SK-N-SH (cell line): ENCODE results near the gene KRTAP19-2. TPM values are rescaled to one million over a fixed set of nuclear protein-coding genes. Genes with fewer than 3 reads are reported as not detected.

ENCODE experiments used
- CTCF ChIA-PET: fragments of 300-600, 350-600 bp; formaldehyde crosslinking; extraction: SDS; loops from one replicate; lab custom pipeline; 2021; lab: Yijun Ruan, JAX
- POLR2A ChIA-PET: fragments of 350-600 bp; sonication (Branson Sonifier 250); formaldehyde crosslinking; extraction: SDS; loops from one replicate; lab custom pipeline; 2020; ENCODE audit warnings: antibody characterized with exemption, inconsistent platforms; lab: Yijun Ruan, JAX
- DNase-seq: peaks from one replicate; pipeline ENCODE4 v3.0.0; 2012
- H2AFZ ChIP-seq: fragments of 200-600 bp; sonication (generic); 2 replicates; pipeline ENCODE4 v1.8.1; 2016; ENCODE audit warnings: antibody characterized with exemption, mild to moderate bottlenecking, low read depth
- H3F3A ChIP-seq: fragments of 200-600 bp; sonication (generic); replicated peaks from 2 replicates; pipeline ENCODE3; 2016; ENCODE audit warnings: antibody characterized with exemption, mild to moderate bottlenecking; ENCODE audit not compliant: insufficient read depth
- H3K27ac ChIP-seq, 2 experiments: fragments of 200-500 bp in 1 of 2; fragments of 200-600 bp in 1 of 2; sonication (Bioruptor generic) in 1 of 2; sonication (generic), shearing (Covaris generic) in 1 of 2; 2 replicates each; pipeline versions ENCODE4 v1.5.1 to v1.6.1; 2014 to 2016; ENCODE audit warnings: low read depth in 2 of 2, inconsistent platforms in 1 of 2, low read length in 1 of 2, mild to moderate bottlenecking in 1 of 2, mixed read lengths in 1 of 2
- H3K27me3 ChIP-seq: fragments of 200-600 bp; sonication (generic), shearing (Covaris generic); 2 replicates; pipeline ENCODE4 v1.6.1; 2016; ENCODE audit warnings: mixed run types; ENCODE audit not compliant: insufficient read depth
- H3K36me3 ChIP-seq, 2 experiments: fragments of 200-500 bp in 1 of 2; fragments of 200-600 bp in 1 of 2; sonication (Bioruptor generic) in 1 of 2; sonication (generic) in 1 of 2; replicated peaks in 1 of 2; 2 replicates each; pipeline versions ENCODE3 to v1.5.1; 2014 to 2016; ENCODE audit warnings: low read length in 1 of 2, mild to moderate bottlenecking in 1 of 2; ENCODE audit not compliant: insufficient read depth in 2 of 2, control insufficient read depth in 1 of 2
- H3K4me1 ChIP-seq, 2 experiments: fragments of 200-500 bp in 1 of 2; fragments of 200-600 bp in 1 of 2; sonication (Bioruptor generic) in 1 of 2; sonication (generic), shearing (Covaris generic) in 1 of 2; 2 replicates each; pipeline versions ENCODE4 v1.5.1 to v1.6.1; 2014 to 2016; ENCODE audit warnings: low read depth in 1 of 2, low read length in 1 of 2, mixed run types in 1 of 2; ENCODE audit not compliant: insufficient read depth in 2 of 2, control insufficient read depth in 1 of 2
- H3K4me2 ChIP-seq: fragments of 200-600 bp; sonication (generic), shearing (Covaris generic); 2 replicates; pipeline ENCODE4 v1.6.1; 2017; ENCODE audit warnings: mixed run types
- H3K4me3 ChIP-seq, 2 experiments: fragments of 200-500 bp in 1 of 2; fragments of 200-600 bp in 1 of 2; sonication (Bioruptor generic) in 1 of 2; sonication (generic), shearing (Covaris generic) in 1 of 2; 2 replicates each; pipeline versions ENCODE4 v1.5.1 to v1.8.1; 2014 to 2016; ENCODE audit warnings: low read depth in 2 of 2, inconsistent platforms in 1 of 2, low read length in 1 of 2, mild to moderate bottlenecking in 1 of 2, mixed read lengths in 1 of 2, moderate library complexity in 1 of 2
- H3K79me2 ChIP-seq: fragments of 200-600 bp; sonication (generic); 2 replicates; pipeline ENCODE4 v1.8.1; 2017; ENCODE audit warnings: mild to moderate bottlenecking; ENCODE audit not compliant: insufficient read depth
- H3K9ac ChIP-seq: fragments of 200-600 bp; sonication (generic); 2 replicates; pipeline ENCODE4 v1.6.1; 2017; ENCODE audit warnings: mixed run types
- H3K9me2 ChIP-seq: fragments of 200-600 bp; sonication (generic); 2 replicates; pipeline ENCODE4 v1.6.1; 2017; ENCODE audit warnings: mixed run types
- H3K9me3 ChIP-seq: fragments of 200-600 bp; sonication (generic); 2 replicates; pipeline ENCODE4 v1.6.1; 2017; ENCODE audit warnings: mixed run types, mild to moderate bottlenecking, moderate library complexity
- H4K20me1 ChIP-seq: fragments of 200-600 bp; sonication (generic); 2 replicates; pipeline ENCODE4 v1.6.1; 2017; ENCODE audit warnings: mild to moderate bottlenecking, mixed run types; ENCODE audit not compliant: insufficient read depth
- RAD21 ChIP-seq: IDR thresholded peaks from 2 replicates; pipeline ENCODE4 v1.6.1; 2012; ENCODE audit warnings: mild to moderate bottlenecking, low read length
- RFX5 ChIP-seq: IDR thresholded peaks from 2 replicates; pipeline ENCODE4 v1.6.1; 2012; ENCODE audit warnings: mild to moderate bottlenecking, improper control_type of control experiment, low read length
- SIN3A ChIP-seq: IDR thresholded peaks from 2 replicates; pipeline ENCODE4 v1.6.1; 2012; ENCODE audit warnings: low read depth, mild to moderate bottlenecking, low read length, moderate library complexity, borderline replicate concordance
- SMC3 ChIP-seq: IDR thresholded peaks from 2 replicates; pipeline ENCODE4 v1.6.1; 2012; ENCODE audit warnings: low read depth, low read length, improper control_type of control experiment
- TCF12 ChIP-seq: IDR thresholded peaks from 2 replicates; pipeline ENCODE4 v1.4.0; 2012
- WGBS: methylation state at CpG from one replicate; pipeline ENCODE4 v1.1.6; 2017; ENCODE audit warnings: low lambda C conversion rate; 5-methylcytosine and 5-hydroxymethylcytosine counted together
- polyA plus RNA-seq, 3 experiments: library from polyadenylated mRNA; depleted of rRNA; stranded (reverse); fragments of >200 nt; gene quantifications; 2 replicates each; pipeline ENCODE4 v1.2.3, GENCODE V29; 2012
- TF ChIP-seq, protein P1 (sequence below): IDR thresholded peaks from 2 replicates; pipeline ENCODE4 v1.4.0; 2012; ENCODE audit warnings: low read depth, borderline replicate concordance
- TF ChIP-seq, protein P2 (sequence below): IDR thresholded peaks from 2 replicates; pipeline ENCODE4; 2012
- TF ChIP-seq, protein P3 (sequence below): fragments of 150-350 bp; IDR thresholded peaks from 2 replicates; pipeline ENCODE4 v1.6.1; 2016; ENCODE audit warnings: mild to moderate bottlenecking, low read depth, low read length
- TF ChIP-seq, protein P4 (sequence below): fragments of 200-600 bp; sonication (generic); IDR thresholded peaks from 2 replicates; pipeline ENCODE4 v1.6.1; 2017; ENCODE audit warnings: antibody characterized with exemption, mild to moderate bottlenecking, moderate library complexity
- TF ChIP-seq, protein P5 (sequence below): IDR thresholded peaks from 2 replicates; pipeline ENCODE4 v1.6.1; 2012; ENCODE audit warnings: mild to moderate bottlenecking, low read depth, low read length, moderate library complexity

KRTAP19-2 gene
- polyA plus RNA-seq, 1 of the 3 experiments (the other 2 are of a cell fraction) = not detected

DNA sequence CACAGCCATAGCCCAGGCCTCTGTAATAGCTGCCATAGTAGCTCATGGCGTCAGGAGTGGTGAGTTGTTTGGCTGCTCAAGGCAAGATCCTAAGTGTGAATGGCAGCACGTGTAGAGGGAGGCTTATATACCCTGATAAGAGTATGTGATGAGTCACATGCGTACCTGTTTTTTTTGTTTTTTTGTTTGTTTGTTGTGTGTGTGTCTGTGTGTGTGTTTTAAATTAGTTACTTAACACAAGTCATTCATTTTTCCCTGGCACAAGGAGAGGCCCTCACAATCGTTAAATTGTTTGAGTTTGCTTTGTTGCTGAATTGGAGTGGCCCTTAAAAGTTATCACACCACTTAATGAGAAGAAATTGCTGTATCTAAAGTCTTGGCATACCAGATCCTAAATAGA lies 9.8 kb upstream of the KRTAP19-2 start, which contains the start of gene KRTAP19-4 (continued):
- TF ChIP-seq, protein P1, sequence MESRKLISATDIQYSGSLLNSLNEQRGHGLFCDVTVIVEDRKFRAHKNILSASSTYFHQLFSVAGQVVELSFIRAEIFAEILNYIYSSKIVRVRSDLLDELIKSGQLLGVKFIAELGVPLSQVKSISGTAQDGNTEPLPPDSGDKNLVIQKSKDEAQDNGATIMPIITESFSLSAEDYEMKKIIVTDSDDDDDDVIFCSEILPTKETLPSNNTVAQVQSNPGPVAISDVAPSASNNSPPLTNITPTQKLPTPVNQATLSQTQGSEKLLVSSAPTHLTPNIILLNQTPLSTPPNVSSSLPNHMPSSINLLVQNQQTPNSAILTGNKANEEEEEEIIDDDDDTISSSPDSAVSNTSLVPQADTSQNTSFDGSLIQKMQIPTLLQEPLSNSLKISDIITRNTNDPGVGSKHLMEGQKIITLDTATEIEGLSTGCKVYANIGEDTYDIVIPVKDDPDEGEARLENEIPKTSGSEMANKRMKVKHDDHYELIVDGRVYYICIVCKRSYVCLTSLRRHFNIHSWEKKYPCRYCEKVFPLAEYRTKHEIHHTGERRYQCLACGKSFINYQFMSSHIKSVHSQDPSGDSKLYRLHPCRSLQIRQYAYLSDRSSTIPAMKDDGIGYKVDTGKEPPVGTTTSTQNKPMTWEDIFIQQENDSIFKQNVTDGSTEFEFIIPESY = no peak

DNA sequence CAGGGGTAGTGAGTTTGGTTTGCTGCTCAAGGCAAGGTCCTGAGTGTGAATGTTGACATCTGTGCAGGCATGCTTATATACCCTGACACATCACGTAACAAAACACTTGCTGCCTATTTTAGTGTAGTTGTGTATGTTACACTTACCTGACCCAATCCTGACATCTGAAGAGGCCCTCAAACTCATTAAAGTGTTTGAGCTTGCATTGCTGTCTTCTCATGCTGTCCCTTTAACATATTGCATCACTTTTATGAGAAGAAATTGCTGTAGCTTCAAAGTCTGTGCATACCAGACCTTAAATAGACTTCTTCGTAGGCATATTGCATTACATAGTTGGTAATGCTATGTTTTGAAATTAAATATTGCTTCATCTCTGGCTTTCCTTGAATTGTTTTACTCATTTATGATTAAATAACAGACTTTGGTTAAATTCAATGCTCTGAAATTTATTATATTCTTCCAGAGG lies 4.8 kb upstream of the KRTAP19-2 start, which contains the start of gene KRTAP19-3:
Gene KRTAP19-3, minus strand, starts transcription at position 51 of the 466 bp plus-strand sequence. CDS start 56 bp downstream, outside the sequence.
- no peak within 1 kb of the TSS for H3K9ac ChIP-seq
- H3K36me3 ChIP-seq = no peaks in the 10 kb centered on the region
- CTCF ChIA-PET = no interaction called here
- TF ChIP-seq, protein P2, sequence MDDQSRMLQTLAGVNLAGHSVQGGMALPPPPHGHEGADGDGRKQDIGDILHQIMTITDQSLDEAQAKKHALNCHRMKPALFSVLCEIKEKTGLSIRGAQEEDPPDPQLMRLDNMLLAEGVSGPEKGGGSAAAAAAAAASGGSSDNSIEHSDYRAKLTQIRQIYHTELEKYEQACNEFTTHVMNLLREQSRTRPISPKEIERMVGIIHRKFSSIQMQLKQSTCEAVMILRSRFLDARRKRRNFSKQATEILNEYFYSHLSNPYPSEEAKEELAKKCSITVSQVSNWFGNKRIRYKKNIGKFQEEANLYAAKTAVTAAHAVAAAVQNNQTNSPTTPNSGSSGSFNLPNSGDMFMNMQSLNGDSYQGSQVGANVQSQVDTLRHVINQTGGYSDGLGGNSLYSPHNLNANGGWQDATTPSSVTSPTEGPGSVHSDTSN = no peak
- no peak for TF ChIP-seq RFX5
- TF ChIP-seq, protein P1 = no peak
- no peak for TF ChIP-seq TCF12
- TF ChIP-seq RAD21 = no peak
- TF ChIP-seq, all 33 proteins: peak for 0
- Histone ChIP-seq H3K4me1 (no peaks in the 10 kb centered on the region), H3K9me3 (no peaks in the 10 kb centered on the region; the same call in 1 of the 2 replicates), H4K20me1 (no peaks in the 10 kb centered on the region), H2AFZ (no peak within 1 kb of the TSS), H3F3A (no peaks in the 10 kb centered on the region), H3K9me2 (no peaks in the 10 kb centered on the region), H3K27ac (no peak within 1 kb of the TSS), H3K79me2 (no peaks in the 10 kb centered on the region), H3K27me3 (peaks cover 8% of the 10 kb centered on the region; the same call in 1 of the 2 replicates), H3K4me2 (no peak within 1 kb of the TSS), H3K4me3 (no peak within 1 kb of the TSS)
- DNase-seq = no peak
- POLR2A ChIA-PET = no interaction called here
- 0% methylated on average over 2 of the region's 2 CpGs for WGBS

DNA sequence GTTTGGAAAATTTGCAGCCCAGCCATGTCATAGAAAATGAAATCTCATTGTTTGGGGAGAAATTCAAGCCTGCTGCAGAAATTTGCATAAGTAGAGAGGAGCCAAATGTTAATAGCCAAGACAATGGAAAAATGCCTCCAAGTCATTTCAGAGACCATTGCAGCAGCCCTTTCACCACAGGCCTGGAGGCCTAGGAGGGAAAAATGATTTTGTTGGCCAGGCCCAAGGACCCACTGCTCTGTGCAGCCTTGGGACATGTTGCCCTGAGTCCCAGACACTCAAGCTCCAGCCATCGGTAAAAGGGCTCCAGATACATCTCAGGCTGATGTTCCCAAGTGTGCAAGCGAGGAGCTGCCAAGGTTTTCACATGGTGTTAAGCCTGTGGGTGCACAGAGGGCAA lies 1.1 kb downstream of the KRTAP19-2 start:
- WGBS = 0% methylated on average over 2 of the region's 2 CpGs
- Histone ChIP-seq H3K9ac (no peak overlapping the region), H3K27ac (no peak overlapping the region), H3K9me3 (no peaks in the 10 kb centered on the region; the same call in 1 of the 2 replicates), H2AFZ (no peak overlapping the region), H3F3A (no peaks in the 10 kb centered on the region), H3K79me2 (no peaks in the 10 kb centered on the region), H3K4me3 (no peak overlapping the region), H3K9me2 (no peaks in the 10 kb centered on the region), H3K4me1 (no peaks in the 10 kb centered on the region), H3K36me3 (no peaks in the 10 kb centered on the region), H3K27me3 (no peaks in the 10 kb centered on the region), H3K4me2 (no peak overlapping the region), H4K20me1 (no peaks in the 10 kb centered on the region)
- POLR2A ChIA-PET = no interaction called here
- CTCF ChIA-PET = no interaction called here
- no peak for DNase-seq
- TF ChIP-seq, protein P3, sequence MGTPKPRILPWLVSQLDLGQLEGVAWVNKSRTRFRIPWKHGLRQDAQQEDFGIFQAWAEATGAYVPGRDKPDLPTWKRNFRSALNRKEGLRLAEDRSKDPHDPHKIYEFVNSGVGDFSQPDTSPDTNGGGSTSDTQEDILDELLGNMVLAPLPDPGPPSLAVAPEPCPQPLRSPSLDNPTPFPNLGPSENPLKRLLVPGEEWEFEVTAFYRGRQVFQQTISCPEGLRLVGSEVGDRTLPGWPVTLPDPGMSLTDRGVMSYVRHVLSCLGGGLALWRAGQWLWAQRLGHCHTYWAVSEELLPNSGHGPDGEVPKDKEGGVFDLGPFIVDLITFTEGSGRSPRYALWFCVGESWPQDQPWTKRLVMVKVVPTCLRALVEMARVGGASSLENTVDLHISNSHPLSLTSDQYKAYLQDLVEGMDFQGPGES = no peak
- TF ChIP-seq, protein P4, sequence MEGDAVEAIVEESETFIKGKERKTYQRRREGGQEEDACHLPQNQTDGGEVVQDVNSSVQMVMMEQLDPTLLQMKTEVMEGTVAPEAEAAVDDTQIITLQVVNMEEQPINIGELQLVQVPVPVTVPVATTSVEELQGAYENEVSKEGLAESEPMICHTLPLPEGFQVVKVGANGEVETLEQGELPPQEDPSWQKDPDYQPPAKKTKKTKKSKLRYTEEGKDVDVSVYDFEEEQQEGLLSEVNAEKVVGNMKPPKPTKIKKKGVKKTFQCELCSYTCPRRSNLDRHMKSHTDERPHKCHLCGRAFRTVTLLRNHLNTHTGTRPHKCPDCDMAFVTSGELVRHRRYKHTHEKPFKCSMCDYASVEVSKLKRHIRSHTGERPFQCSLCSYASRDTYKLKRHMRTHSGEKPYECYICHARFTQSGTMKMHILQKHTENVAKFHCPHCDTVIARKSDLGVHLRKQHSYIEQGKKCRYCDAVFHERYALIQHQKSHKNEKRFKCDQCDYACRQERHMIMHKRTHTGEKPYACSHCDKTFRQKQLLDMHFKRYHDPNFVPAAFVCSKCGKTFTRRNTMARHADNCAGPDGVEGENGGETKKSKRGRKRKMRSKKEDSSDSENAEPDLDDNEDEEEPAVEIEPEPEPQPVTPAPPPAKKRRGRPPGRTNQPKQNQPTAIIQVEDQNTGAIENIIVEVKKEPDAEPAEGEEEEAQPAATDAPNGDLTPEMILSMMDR = no peak
- TF ChIP-seq SMC3 (no peak), SIN3A (no peak)
- TF ChIP-seq, protein P5, sequence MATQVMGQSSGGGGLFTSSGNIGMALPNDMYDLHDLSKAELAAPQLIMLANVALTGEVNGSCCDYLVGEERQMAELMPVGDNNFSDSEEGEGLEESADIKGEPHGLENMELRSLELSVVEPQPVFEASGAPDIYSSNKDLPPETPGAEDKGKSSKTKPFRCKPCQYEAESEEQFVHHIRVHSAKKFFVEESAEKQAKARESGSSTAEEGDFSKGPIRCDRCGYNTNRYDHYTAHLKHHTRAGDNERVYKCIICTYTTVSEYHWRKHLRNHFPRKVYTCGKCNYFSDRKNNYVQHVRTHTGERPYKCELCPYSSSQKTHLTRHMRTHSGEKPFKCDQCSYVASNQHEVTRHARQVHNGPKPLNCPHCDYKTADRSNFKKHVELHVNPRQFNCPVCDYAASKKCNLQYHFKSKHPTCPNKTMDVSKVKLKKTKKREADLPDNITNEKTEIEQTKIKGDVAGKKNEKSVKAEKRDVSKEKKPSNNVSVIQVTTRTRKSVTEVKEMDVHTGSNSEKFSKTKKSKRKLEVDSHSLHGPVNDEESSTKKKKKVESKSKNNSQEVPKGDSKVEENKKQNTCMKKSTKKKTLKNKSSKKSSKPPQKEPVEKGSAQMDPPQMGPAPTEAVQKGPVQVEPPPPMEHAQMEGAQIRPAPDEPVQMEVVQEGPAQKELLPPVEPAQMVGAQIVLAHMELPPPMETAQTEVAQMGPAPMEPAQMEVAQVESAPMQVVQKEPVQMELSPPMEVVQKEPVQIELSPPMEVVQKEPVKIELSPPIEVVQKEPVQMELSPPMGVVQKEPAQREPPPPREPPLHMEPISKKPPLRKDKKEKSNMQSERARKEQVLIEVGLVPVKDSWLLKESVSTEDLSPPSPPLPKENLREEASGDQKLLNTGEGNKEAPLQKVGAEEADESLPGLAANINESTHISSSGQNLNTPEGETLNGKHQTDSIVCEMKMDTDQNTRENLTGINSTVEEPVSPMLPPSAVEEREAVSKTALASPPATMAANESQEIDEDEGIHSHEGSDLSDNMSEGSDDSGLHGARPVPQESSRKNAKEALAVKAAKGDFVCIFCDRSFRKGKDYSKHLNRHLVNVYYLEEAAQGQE = no peak
